ENCODE data around the gene ARHGAP31.
"Not testable (repeated sequence)": the region's sequence is repeated elsewhere in the genome, so short reads cannot be mapped to it uniquely, and the experiment has no call there.

ARHGAP31 gene

GRCh38 chr3:119261055-119261454, 33.1 kb upstream of the ARHGAP31 start:
- no peak for DNase-seq (ENCODE audit: low read depth, low spot score)
- Histone ChIP-seq H3K27me3 (ENCODE audit: insufficient read depth, insufficient read length) (no peaks in the 10 kb centered on the region), H3K9me3 (ENCODE audit: insufficient read depth, low read length) (peaks cover 9% of the 10 kb centered on the region; the same call in 1 of the 2 replicates), H3K9ac (ENCODE audit: insufficient read length, low read depth) (no peak overlapping the region), H3K4me3 (ENCODE audit: insufficient read length, low read depth) (no peak overlapping the region), H3K4me1 (ENCODE audit: insufficient read depth, insufficient read length) (no peaks in the 10 kb centered on the region), H3K36me3 (ENCODE audit: insufficient read depth, insufficient read length, low read length) (no peaks in the 10 kb centered on the region)
- TF ChIP-seq YY1 (IDR thresholded peaks at IDR 0.05; ENCODE audit: insufficient read depth, insufficient read length) (no peak), ZNF274 (IDR thresholded peaks at IDR 0.05; ENCODE audit: low read depth, low read length) (no peak), SUZ12 (IDR thresholded peaks at IDR 0.05; ENCODE audit: extremely low read depth, insufficient read depth, insufficient read length) (no peak)

- not testable (repeated sequence) for H3K27me3 ChIP-seq (ENCODE audit: insufficient read depth, insufficient read length); H3K4me3 ChIP-seq (ENCODE audit: insufficient read length, low read depth); DNase-seq (ENCODE audit: low read depth, low spot score); H3K9ac ChIP-seq (ENCODE audit: insufficient read length, low read depth); H3K9me3 ChIP-seq (ENCODE audit: insufficient read depth, low read length); H3K4me1 ChIP-seq (ENCODE audit: insufficient read depth, insufficient read length); H3K36me3 ChIP-seq (ENCODE audit: insufficient read depth, insufficient read length, low read length)
Observed at GRCh38 chr3:119270212-119270611, 24.0 kb upstream of the ARHGAP31 start.

GRCh38 chr3:119276680-119277079, 17.5 kb upstream of the ARHGAP31 start:
- Histone ChIP-seq H3K36me3 (ENCODE audit: insufficient read depth, insufficient read length, low read length) (no peaks in the 10 kb centered on the region), H3K27me3 (ENCODE audit: insufficient read depth, insufficient read length) (no peaks in the 10 kb centered on the region), H3K9me3 (ENCODE audit: insufficient read depth, low read length) (no peaks in the 10 kb centered on the region), H3K9ac (ENCODE audit: insufficient read length, low read depth) (no peak overlapping the region), H3K4me3 (ENCODE audit: insufficient read length, low read depth) (no peak overlapping the region), H3K4me1 (ENCODE audit: insufficient read depth, insufficient read length) (no peaks in the 10 kb centered on the region)
- no peak for DNase-seq (ENCODE audit: low read depth, low spot score)
- TF ChIP-seq ZNF274 (IDR thresholded peaks at IDR 0.05; ENCODE audit: low read depth, low read length) = no peak
- TF ChIP-seq SUZ12 (IDR thresholded peaks at IDR 0.05; ENCODE audit: extremely low read depth, insufficient read depth, insufficient read length) = no peak
- no peak for TF ChIP-seq YY1 (IDR thresholded peaks at IDR 0.05; ENCODE audit: insufficient read depth, insufficient read length)

- no peak overlapping the region for H3K9ac ChIP-seq (ENCODE audit: insufficient read length, low read depth)
- no peaks in the 10 kb centered on the region for H3K4me1 ChIP-seq (ENCODE audit: insufficient read depth, insufficient read length)
Observed at GRCh38 chr3:119279101-119279554, 15.1 kb upstream of the ARHGAP31 start.

GRCh38 chr3:119279584-119280243, 14.5 kb upstream of the ARHGAP31 start:
- peaks cover 16% of the 10 kb centered on the region for H3K9me3 ChIP-seq (ENCODE audit: insufficient read depth, low read length)
- DNase-seq (ENCODE audit: low read depth, low spot score) = no peak
- no peak overlapping the region for H3K4me3 ChIP-seq (ENCODE audit: insufficient read length, low read depth)
- no peak overlapping the region for H3K9ac ChIP-seq (ENCODE audit: insufficient read length, low read depth)
- TF ChIP-seq ZNF274 (IDR thresholded peaks at IDR 0.05; ENCODE audit: low read depth, low read length) = no peak
- TF ChIP-seq SUZ12 (IDR thresholded peaks at IDR 0.05; ENCODE audit: extremely low read depth, insufficient read depth, insufficient read length) = no peak
- no peak for TF ChIP-seq YY1 (IDR thresholded peaks at IDR 0.05; ENCODE audit: insufficient read depth, insufficient read length)
- no peaks in the 10 kb centered on the region for H3K4me1 ChIP-seq (ENCODE audit: insufficient read depth, insufficient read length)
- H3K27me3 ChIP-seq (ENCODE audit: insufficient read depth, insufficient read length) = no peaks in the 10 kb centered on the region
- H3K36me3 ChIP-seq (ENCODE audit: insufficient read depth, insufficient read length, low read length) = no peaks in the 10 kb centered on the region

More at GRCh38 chr3:119279101-119279554, 15.1 kb upstream of the ARHGAP31 start:
- no peak for DNase-seq (ENCODE audit: low read depth, low spot score)
- H3K27me3 ChIP-seq (ENCODE audit: insufficient read depth, insufficient read length) = no peaks in the 10 kb centered on the region
- H3K36me3 ChIP-seq (ENCODE audit: insufficient read depth, insufficient read length, low read length) = no peaks in the 10 kb centered on the region
- peaks cover 16% of the 10 kb centered on the region for H3K9me3 ChIP-seq (ENCODE audit: insufficient read depth, low read length)
- no peak for TF ChIP-seq ZNF274 (IDR thresholded peaks at IDR 0.05; ENCODE audit: low read depth, low read length)
- TF ChIP-seq SUZ12 (IDR thresholded peaks at IDR 0.05; ENCODE audit: extremely low read depth, insufficient read depth, insufficient read length) = no peak
- no peak for TF ChIP-seq YY1 (IDR thresholded peaks at IDR 0.05; ENCODE audit: insufficient read depth, insufficient read length)
- H3K4me3 ChIP-seq (ENCODE audit: insufficient read length, low read depth) = no peak overlapping the region

- Histone ChIP-seq H3K4me1 (ENCODE audit: insufficient read depth, insufficient read length) (no peaks in the 10 kb centered on the region), H3K36me3 (ENCODE audit: insufficient read depth, insufficient read length, low read length) (no peaks in the 10 kb centered on the region), H3K9me3 (ENCODE audit: insufficient read depth, low read length) (peaks cover 10% of the 10 kb centered on the region), H3K4me3 (ENCODE audit: insufficient read length, low read depth) (no peak overlapping the region), H3K9ac (ENCODE audit: insufficient read length, low read depth) (no peak overlapping the region), H3K27me3 (ENCODE audit: insufficient read depth, insufficient read length) (peaks cover 16% of the 10 kb centered on the region)
- no peak for DNase-seq (ENCODE audit: low read depth, low spot score)
- no peak for TF ChIP-seq ZNF274 (IDR thresholded peaks at IDR 0.05; ENCODE audit: low read depth, low read length)
- TF ChIP-seq YY1 (IDR thresholded peaks at IDR 0.05; ENCODE audit: insufficient read depth, insufficient read length) = no peak
- TF ChIP-seq SUZ12 (IDR thresholded peaks at IDR 0.05; ENCODE audit: extremely low read depth, insufficient read depth, insufficient read length) = no peak
Observed at GRCh38 chr3:119288669-119289403, 5.3 kb upstream of the ARHGAP31 start.

GRCh38 chr3:119289404-119289770, 4.8 kb upstream of the ARHGAP31 start:
- no peak overlapping the region for H3K4me3 ChIP-seq (ENCODE audit: insufficient read length, low read depth)
- no peaks in the 10 kb centered on the region for H3K4me1 ChIP-seq (ENCODE audit: insufficient read depth, insufficient read length)
- H3K27me3 ChIP-seq (ENCODE audit: insufficient read depth, insufficient read length) = peaks cover 21% of the 10 kb centered on the region
- H3K9me3 ChIP-seq (ENCODE audit: insufficient read depth, low read length) = peaks cover 10% of the 10 kb centered on the region
- TF ChIP-seq ZNF274 (IDR thresholded peaks at IDR 0.05; ENCODE audit: low read depth, low read length) = no peak
- TF ChIP-seq YY1 (IDR thresholded peaks at IDR 0.05; ENCODE audit: insufficient read depth, insufficient read length) = no peak
- no peak for TF ChIP-seq SUZ12 (IDR thresholded peaks at IDR 0.05; ENCODE audit: extremely low read depth, insufficient read depth, insufficient read length)
- DNase-seq (ENCODE audit: low read depth, low spot score) = no peak
- H3K36me3 ChIP-seq (ENCODE audit: insufficient read depth, insufficient read length, low read length) = no peaks in the 10 kb centered on the region
- H3K9ac ChIP-seq (ENCODE audit: insufficient read length, low read depth) = no peak overlapping the region
